ENCODE measurements around the gene HDAC4.
A peak's percentile ranks its signal among the peaks of the same experiment; 100 is the strongest.

The HDAC4 gene

GRCh38 chr2:239257511-239257937 lies 143.3 kb downstream of the HDAC4 start:
- Histone ChIP-seq H3K27ac (peak overlapping the region; percentile 86), H3K4me3 (ENCODE audit: low read depth in 1 of 2, low read length in 1 of 2) (peak overlapping the region in 1 of 2 experiments; percentile 16), H3K27me3 (no peaks in the 10 kb centered on the region), H3K9me3 (no peaks in the 10 kb centered on the region), H3K4me1 (ENCODE audit: control insufficient read depth in 1 of 2, insufficient read depth in 1 of 2, low read depth in 1 of 2, low read length in 1 of 2) (peaks cover 94 to 100% of the 10 kb centered on the region in 2 experiments), H3K36me3 (no peaks in the 10 kb centered on the region)
- TF ChIP-seq, protein P1, sequence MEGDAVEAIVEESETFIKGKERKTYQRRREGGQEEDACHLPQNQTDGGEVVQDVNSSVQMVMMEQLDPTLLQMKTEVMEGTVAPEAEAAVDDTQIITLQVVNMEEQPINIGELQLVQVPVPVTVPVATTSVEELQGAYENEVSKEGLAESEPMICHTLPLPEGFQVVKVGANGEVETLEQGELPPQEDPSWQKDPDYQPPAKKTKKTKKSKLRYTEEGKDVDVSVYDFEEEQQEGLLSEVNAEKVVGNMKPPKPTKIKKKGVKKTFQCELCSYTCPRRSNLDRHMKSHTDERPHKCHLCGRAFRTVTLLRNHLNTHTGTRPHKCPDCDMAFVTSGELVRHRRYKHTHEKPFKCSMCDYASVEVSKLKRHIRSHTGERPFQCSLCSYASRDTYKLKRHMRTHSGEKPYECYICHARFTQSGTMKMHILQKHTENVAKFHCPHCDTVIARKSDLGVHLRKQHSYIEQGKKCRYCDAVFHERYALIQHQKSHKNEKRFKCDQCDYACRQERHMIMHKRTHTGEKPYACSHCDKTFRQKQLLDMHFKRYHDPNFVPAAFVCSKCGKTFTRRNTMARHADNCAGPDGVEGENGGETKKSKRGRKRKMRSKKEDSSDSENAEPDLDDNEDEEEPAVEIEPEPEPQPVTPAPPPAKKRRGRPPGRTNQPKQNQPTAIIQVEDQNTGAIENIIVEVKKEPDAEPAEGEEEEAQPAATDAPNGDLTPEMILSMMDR (IDR thresholded peaks at IDR 0.05) = no peak

DNA sequence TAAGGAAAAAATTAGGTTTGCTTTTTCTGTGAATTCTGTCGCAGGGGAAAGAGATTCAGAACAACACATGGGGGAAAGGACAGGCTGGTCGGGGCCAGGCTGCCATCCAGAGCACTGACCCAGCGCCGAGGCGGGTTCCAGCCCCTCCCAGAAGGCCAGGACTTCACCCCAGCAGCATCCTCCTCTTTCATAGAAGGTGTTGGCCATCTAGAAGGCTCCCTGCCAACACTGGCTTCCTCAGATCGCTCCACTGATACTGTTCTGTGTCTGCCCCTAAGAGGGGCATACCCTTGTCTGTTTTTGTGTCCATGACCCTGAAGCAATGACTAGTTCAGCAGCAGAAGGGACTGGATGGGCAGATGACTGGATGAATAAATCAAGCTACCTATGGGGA lies 144.5 kb downstream of the HDAC4 start:
- no peaks in the 10 kb centered on the region for H3K36me3 ChIP-seq
- TF ChIP-seq, protein P1 (IDR thresholded peaks at IDR 0.05) = no peak
- no peaks in the 10 kb centered on the region for H3K9me3 ChIP-seq
- no peak overlapping the region for H3K4me3 ChIP-seq (ENCODE audit: low read depth in 1 of 2, low read length in 1 of 2)
- H3K4me1 ChIP-seq (ENCODE audit: control insufficient read depth in 1 of 2, insufficient read depth in 1 of 2, low read depth in 1 of 2, low read length in 1 of 2) = peaks cover 100% of the 10 kb centered on the region in 2 experiments
- H3K27ac ChIP-seq = peak overlapping the region; percentile 86
- no peaks in the 10 kb centered on the region for H3K27me3 ChIP-seq

DNA sequence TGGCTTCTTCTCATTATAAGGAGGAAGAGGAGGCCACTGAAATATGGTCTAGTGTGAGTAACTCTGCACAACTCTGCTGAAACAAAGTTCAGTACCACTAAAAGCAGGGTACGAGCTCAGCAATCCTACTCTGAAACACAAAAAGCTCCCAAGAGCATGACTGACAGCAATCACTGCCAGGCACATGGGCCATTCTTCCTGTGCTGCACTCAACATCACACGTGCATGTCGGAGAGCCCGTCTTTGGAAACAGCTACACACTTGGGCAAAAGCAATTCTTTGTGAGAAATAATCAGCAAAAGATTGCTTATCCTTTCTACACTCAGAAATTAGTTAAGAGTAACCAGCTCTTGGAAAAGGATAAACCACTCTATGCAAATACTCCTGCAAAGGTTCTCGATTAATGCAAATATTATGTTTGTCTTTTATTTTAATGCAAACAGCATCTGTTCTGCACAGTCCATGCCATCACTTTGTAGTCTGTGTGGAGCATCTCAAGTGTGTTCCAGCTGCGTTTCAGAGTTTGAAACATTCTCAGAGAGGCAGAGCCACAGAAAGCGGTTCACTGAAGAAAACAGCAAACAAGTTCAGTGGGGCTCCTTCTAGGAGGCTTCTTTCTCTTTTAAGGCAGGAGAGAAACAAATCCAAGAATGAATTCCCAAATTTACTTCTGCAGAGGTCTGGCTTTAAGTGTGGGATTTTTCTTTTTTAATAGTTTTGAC lies 145.0 kb downstream of the HDAC4 start:
- Histone ChIP-seq H3K9me3 (no peaks in the 10 kb centered on the region), H3K36me3 (no peaks in the 10 kb centered on the region), H3K27ac (peak overlapping the region; percentile 86), H3K27me3 (no peaks in the 10 kb centered on the region), H3K4me1 (ENCODE audit: control insufficient read depth in 1 of 2, insufficient read depth in 1 of 2, low read depth in 1 of 2, low read length in 1 of 2) (peaks cover 100% of the 10 kb centered on the region in 2 experiments), H3K4me3 (ENCODE audit: low read depth in 1 of 2, low read length in 1 of 2) (no peak overlapping the region)
- TF ChIP-seq, protein P1 (IDR thresholded peaks at IDR 0.05) = no peak

- H3K36me3 ChIP-seq = no peaks in the 10 kb centered on the region
- H3K9me3 ChIP-seq = no peaks in the 10 kb centered on the region
- no peaks in the 10 kb centered on the region for H3K27me3 ChIP-seq
- TF ChIP-seq, protein P1 (IDR thresholded peaks at IDR 0.05) = no peak
- no peak overlapping the region for H3K4me3 ChIP-seq (ENCODE audit: low read depth in 1 of 2, low read length in 1 of 2)
- H3K4me1 ChIP-seq (ENCODE audit: control insufficient read depth in 1 of 2, insufficient read depth in 1 of 2, low read depth in 1 of 2, low read length in 1 of 2) = peaks cover 100% of the 10 kb centered on the region in 2 experiments
- peak overlapping the region; percentile 86 for H3K27ac ChIP-seq
Measured at GRCh38 chr2:239255218-239255617, 145.6 kb downstream of the HDAC4 start.

DNA sequence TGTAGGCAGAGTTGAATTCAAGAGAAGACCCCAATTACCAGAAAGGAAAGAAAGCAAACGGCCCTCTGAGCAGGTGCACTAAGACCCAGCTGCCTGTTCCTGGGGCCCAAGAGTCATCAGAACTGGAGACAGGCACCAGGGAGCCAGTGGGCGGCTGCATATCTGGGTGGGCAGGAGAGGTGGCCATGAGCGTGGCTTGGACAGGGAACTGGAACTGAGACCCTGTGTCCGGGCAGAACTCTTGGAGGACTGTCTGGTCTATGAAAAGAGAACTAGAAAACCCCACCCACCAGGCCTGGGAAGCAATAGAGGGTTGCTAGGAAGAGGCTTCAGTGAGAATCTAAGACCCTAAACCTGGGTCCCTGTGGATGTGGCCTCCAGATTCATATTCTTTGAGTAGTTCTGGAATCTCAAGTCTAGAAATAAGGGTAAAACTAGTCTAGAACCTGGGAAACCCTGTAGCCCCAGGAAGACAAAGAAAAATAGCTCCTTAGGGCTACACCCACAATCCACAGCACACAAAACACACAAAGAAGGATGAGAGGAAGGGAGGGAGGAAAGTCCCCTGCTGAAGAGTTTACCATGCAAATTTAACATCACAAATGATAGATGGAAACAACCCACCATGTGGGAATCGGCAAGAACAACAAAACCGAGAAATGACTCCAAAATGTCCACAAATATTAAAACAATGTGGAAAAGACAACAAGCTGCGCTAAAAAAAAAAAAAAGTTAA lies 147.0 kb downstream of the HDAC4 start:
- H3K27me3 ChIP-seq = no peaks in the 10 kb centered on the region
- TF ChIP-seq, protein P1 (IDR thresholded peaks at IDR 0.05) = no peak
- H3K4me1 ChIP-seq (ENCODE audit: control insufficient read depth in 1 of 2, insufficient read depth in 1 of 2, low read depth in 1 of 2, low read length in 1 of 2) = peaks cover 96 to 98% of the 10 kb centered on the region in 2 experiments

More for the DNA sequence above, 147.0 kb downstream of the HDAC4 start:
- no peaks in the 10 kb centered on the region for H3K9me3 ChIP-seq
- H3K27ac ChIP-seq = peak overlapping the region; percentile 88
- H3K4me3 ChIP-seq (ENCODE audit: low read depth in 1 of 2, low read length in 1 of 2) = peak overlapping the region; percentile 51 to 52
- peaks cover 9% of the 10 kb centered on the region for H3K36me3 ChIP-seq
